HFF-Myc (cell line): ENCODE measurements around the gene CMTR1.
"Not testable (repeated sequence)": the region's sequence is repeated elsewhere in the genome, so short reads cannot be mapped to it uniquely, and the experiment has no call there.

Source experiments
- DNase-seq: peaks from one replicate; pipeline ENCODE4 v3.0.0-alpha.2; 2011; ENCODE audit warnings: low read depth; ENCODE audit errors: extremely low read depth
- H3K4me3 ChIP-seq: replicated peaks from 2 replicates; pipeline ENCODE4 v1.5.1; 2011; ENCODE audit warnings: low read depth, mild to moderate bottlenecking, control low read depth, low read length
- CTCF ChIP-seq: IDR thresholded peaks from 2 replicates; pipeline ENCODE4 v1.5.1; 2012; ENCODE audit warnings: mild to moderate bottlenecking, low read depth, low read length, control low read depth; ENCODE audit errors: missing control alignments

Gene CMTR1

DNA sequence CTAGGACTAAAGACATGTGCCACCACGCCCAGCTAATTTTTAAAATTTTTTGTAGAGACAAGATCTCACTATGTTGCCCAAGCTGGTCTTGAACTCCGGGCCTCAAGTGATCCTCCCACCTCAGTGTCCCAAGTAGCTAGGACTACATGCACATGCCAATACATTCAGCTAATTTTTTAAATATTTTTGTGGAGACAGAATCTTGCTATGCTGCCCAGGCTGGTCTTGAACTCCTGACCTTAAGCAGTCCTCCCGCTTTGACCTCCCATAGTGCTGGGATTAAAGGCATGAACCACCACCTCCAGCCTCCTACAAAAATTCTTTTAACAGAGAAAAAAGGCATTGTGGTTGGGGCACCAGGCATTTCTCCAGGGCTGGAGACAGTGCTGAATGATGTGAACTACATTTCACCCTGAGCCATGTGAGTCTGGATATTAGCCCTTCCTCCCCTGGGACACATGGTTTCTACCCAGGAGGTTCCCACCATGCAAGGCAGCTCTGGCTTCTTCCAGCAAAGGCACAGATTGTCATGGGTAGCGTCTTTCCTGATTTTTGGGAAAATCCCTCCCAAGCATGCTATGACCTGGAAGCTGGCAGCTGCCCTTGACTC, 36.3 kb upstream of the CMTR1 start:
- TF ChIP-seq CTCF, result no peak
- no peak for DNase-seq
- no peak overlapping the region for H3K4me3 ChIP-seq

- H3K4me3 ChIP-seq, result no peak overlapping the region
- no peak for DNase-seq
- no peak for TF ChIP-seq CTCF
These were observed 33.9 kb upstream of the CMTR1 start for GRCh38 chr6:37399131-37399530.

GRCh38 chr6:37399795-37400490, 33.1 kb upstream of the CMTR1 start:
- no peak overlapping the region for H3K4me3 ChIP-seq
- no peak for DNase-seq
- no peak for TF ChIP-seq CTCF

- not testable (repeated sequence) for DNase-seq, H3K4me3 ChIP-seq
These were observed 31.4 kb upstream of the CMTR1 start for GRCh38 chr6:37401658-37402057.

DNA sequence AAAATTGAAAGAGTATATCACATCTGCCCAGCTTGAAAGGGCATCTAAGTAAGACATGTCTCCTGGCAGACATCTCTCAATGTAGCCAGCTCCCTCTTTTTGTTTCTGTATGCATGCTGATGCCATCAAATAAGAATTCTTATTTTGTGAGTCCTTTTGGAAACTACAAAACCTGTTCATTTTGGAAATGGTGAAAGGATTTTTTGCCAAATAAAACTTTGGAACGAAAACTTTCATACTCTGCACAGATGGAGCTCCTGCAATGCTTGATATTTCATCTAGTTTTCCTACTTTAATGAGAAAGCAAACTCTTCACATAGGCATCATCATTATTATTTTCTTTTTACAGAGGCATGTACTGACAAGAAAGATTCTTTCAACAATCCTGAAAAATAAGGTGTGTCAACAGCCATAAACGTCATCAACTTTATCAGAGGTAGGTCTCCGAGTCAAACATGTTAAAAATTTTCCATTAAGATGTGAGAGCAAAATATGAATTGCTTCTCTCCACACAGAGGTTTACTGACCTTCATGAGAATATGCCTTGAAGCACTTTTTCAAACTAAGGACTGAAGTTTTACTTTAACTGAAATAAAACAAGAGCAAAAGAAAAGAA, 26.2 kb upstream of the CMTR1 start:
- no peak for DNase-seq
- no peak overlapping the region for H3K4me3 ChIP-seq
- TF ChIP-seq CTCF, result no peak

DNA sequence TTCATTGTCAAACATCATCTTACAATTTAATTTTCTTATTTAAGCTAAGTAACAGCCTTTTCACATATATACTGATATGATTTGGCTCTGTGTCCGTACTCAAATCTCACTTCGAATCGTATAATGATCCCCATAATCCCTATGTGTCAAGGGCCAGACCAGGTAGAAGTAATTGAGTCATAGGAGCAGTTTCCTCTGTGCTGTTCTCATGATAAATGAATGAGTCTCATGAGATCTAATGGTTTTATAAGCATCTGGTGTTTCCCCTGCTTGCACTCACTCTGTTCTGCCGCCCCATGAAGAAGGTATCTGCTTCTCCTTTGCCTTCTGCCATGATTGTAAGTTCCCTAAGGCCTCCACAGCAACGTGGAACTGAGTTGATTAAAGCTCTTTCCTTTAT, 25.1 kb upstream of the CMTR1 start:
- DNase-seq, result no peak
- no peak overlapping the region for H3K4me3 ChIP-seq
- no peak for TF ChIP-seq CTCF

DNA sequence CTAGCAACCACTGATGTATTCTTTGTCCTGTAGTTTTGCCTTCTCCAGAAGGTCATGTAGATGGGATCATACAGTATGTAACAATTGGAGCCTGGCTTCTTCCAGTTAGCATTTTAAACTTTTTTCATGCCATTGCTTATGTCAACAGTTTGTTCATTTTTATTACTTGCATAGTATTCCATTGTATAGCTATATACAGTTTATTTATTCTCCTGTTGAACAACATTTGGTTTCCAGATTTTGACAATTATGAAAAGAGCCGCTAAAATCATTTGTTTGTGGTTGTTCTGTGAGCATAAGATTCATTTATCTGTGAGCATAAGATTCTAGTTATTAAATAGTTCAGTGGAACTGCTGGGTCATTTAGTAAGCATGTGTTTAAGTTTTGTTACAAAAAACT, 23.5 kb upstream of the CMTR1 start:
- no peak overlapping the region for H3K4me3 ChIP-seq
- TF ChIP-seq CTCF, result no peak
- DNase-seq, result no peak
